ENCODE data around the gene KPNA2. TPM values are rescaled to one million over a fixed set of nuclear protein-coding genes. Genes with fewer than 3 reads are reported as not detected.
A peak's percentile ranks its signal among the peaks of the same experiment; 100 is the strongest.

Gene KPNA2
- total and polyA plus RNA-seq, 2 of the 13 experiments (the other 11 are each of a cell fraction or from before 2014, with no cell fraction given): 111 to 305 TPM

DNA sequence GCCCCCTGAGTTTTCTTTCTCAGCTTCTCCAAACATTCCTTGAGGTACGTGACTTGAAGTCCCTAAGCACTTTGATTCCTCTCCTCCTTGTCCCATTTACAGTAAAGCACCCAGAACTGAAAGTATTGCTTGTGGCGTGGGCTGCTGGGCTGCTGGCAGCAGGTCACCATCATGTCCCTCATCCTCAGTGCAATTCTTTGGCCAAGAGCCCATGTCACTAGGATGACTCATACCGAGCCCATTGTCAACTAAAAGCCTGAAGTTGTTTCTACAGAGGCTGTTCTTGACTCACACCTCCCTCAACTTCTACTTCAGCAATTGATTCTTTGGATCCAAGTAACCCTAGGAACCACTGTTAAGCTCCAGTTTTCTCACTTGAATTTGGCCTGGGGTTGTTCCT lies 54.3 kb downstream of the KPNA2 start (continued):
- no peak for TF ChIP-seq ZBTB4 (CRISPR knock-in tag; IDR thresholded peaks at IDR 0.05; ENCODE audit: borderline replicate concordance)
- TF ChIP-seq ZSCAN31 (CRISPR knock-in tag; IDR thresholded peaks at IDR 0.05; ENCODE audit: low read depth): no peak
- TF ChIP-seq ZBTB33 (CRISPR knock-in tag; IDR thresholded peaks at IDR 0.05): no peak
- TF ChIP-seq ETS1 (CRISPR knock-in tag; IDR thresholded peaks at IDR 0.05): no peak
- TF ChIP-seq JUND (CRISPR knock-in tag; IDR thresholded peaks at IDR 0.05): peak; percentile 71; the same call in 1 of the 2 replicates
- no peak for TF ChIP-seq HNRNPLL (IDR thresholded peaks at IDR 0.05; ENCODE audit: low read depth, low read length, poor library complexity, severe bottlenecking)
- 0 out of 2 replicates have a peak, but pooled peaks have one; percentile 13 for TF ChIP-seq ARID5B (CRISPR knock-in tag; IDR thresholded peaks at IDR 0.05)
- TF ChIP-seq ATF7-NPFF (CRISPR knock-in tag; IDR thresholded peaks at IDR 0.05; ENCODE audit: low read depth): no peak
- peak; percentile 44; the same call in 1 of the 2 replicates for TF ChIP-seq SOX5 (CRISPR knock-in tag; IDR thresholded peaks at IDR 0.05; ENCODE audit: borderline replicate concordance)
- no peak for TF ChIP-seq PHF21A (CRISPR knock-in tag; IDR thresholded peaks at IDR 0.05)
- TF ChIP-seq HMG20A (CRISPR knock-in tag; IDR thresholded peaks at IDR 0.05; ENCODE audit: borderline replicate concordance): no peak
- no peak for TF ChIP-seq HDAC1 (CRISPR knock-in tag; IDR thresholded peaks at IDR 0.05)
- TF ChIP-seq, protein P1, sequence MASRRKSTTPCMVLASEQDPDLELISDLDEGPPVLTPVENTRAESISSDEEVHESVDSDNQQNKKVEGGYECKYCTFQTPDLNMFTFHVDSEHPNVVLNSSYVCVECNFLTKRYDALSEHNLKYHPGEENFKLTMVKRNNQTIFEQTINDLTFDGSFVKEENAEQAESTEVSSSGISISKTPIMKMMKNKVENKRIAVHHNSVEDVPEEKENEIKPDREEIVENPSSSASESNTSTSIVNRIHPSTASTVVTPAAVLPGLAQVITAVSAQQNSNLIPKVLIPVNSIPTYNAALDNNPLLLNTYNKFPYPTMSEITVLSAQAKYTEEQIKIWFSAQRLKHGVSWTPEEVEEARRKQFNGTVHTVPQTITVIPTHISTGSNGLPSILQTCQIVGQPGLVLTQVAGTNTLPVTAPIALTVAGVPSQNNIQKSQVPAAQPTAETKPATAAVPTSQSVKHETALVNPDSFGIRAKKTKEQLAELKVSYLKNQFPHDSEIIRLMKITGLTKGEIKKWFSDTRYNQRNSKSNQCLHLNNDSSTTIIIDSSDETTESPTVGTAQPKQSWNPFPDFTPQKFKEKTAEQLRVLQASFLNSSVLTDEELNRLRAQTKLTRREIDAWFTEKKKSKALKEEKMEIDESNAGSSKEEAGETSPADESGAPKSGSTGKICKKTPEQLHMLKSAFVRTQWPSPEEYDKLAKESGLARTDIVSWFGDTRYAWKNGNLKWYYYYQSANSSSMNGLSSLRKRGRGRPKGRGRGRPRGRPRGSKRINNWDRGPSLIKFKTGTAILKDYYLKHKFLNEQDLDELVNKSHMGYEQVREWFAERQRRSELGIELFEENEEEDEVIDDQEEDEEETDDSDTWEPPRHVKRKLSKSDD (CRISPR knock-in tag; IDR thresholded peaks at IDR 0.05; ENCODE audit: low read depth): no peak
- TF ChIP-seq MAFK (conservative IDR thresholded peaks at IDR 0.05 in 1 of 2, IDR thresholded peaks at IDR 0.05 in 1 of 2; ENCODE audit: low read length in 2 of 2): no peak
- no peak for TF ChIP-seq FOXA1 (IDR thresholded peaks at IDR 0.05)
- TF ChIP-seq FOXA1 (CRISPR knock-in tag; IDR thresholded peaks at IDR 0.05): 0 out of 2 replicates have a peak, but pooled peaks have one; percentile 12
- no peak for TF ChIP-seq ZNF12 (CRISPR knock-in tag; IDR thresholded peaks at IDR 0.05)

All from HepG2 (cell line).